SJSA1 (cell line): ENCODE results near the gene CYP3A4. TPM values are rescaled to one million over a fixed set of nuclear protein-coding genes. Genes with fewer than 3 reads are reported as not detected.
"Not testable (repeated sequence)": the region's sequence is repeated elsewhere in the genome, so short reads cannot be mapped to it uniquely, and the experiment has no call there.

Experiments used
- DNase-seq, 2 experiments: peaks; one replicate each; pipeline ENCODE4 v3.0.0-alpha.2; 2015 to 2020; ENCODE audit warnings: low spot score in 2 of 2, low read depth in 1 of 2
- H3K27ac ChIP-seq: fragments of 250-450 bp; sonication (Bioruptor Pico); 2 replicates; pipeline ENCODE4 v1.5.1; 2020; ENCODE audit warnings: mild to moderate bottlenecking, moderate library complexity
- H3K27me3 ChIP-seq: fragments of 250-450 bp; sonication (Bioruptor Pico); replicated peaks from 2 replicates; pipeline ENCODE4 v1.5.1; 2020; ENCODE audit warnings: mild to moderate bottlenecking, moderate library complexity
- H3K36me3 ChIP-seq: fragments of 250-450 bp; sonication (Bioruptor Pico); 2 replicates; pipeline ENCODE4 v1.5.1; 2020; ENCODE audit warnings: mild to moderate bottlenecking
- H3K4me1 ChIP-seq: fragments of 250-450 bp; sonication (Bioruptor Pico); replicated peaks from 2 replicates; pipeline ENCODE4 v1.6.1; 2021; ENCODE audit warnings: mild to moderate bottlenecking
- H3K4me3 ChIP-seq: fragments of 250-450 bp; sonication (Bioruptor Pico); 2 replicates; pipeline ENCODE4 v1.5.1; 2020; ENCODE audit warnings: mild to moderate bottlenecking
- H3K9me3 ChIP-seq: fragments of 250-450 bp; sonication (Bioruptor Pico); replicated peaks from 2 replicates; pipeline ENCODE4 v1.5.1; 2020; ENCODE audit warnings: mild to moderate bottlenecking
- total RNA-seq: library from RNA; depleted of rRNA; stranded (reverse); fragments of >200 nt; shearing (Covaris generic); gene quantifications from 2 replicates; pipeline ENCODE4 v1.2.3, GENCODE V29; 2014

The CYP3A4 gene
- total RNA-seq, 1 experiment from 2014 or later: not detected

GRCh38 chr7:99736667-99737066, 47.3 kb downstream of the CYP3A4 start:
- not testable (repeated sequence) for H3K4me1 ChIP-seq, H3K36me3 ChIP-seq, DNase-seq

GRCh38 chr7:99734987-99735386, 49.0 kb downstream of the CYP3A4 start, which contains the start of gene CYP3A7:
Gene CYP3A7 (minus strand): TSS chr7:99735196. CDS start chr7:99735093, 103 bp downstream.
- Histone ChIP-seq H3K4me3 (no peak within 1 kb of the TSS), H3K9me3 (no peaks in the 10 kb centered on the region), H3K27ac (no peak within 1 kb of the TSS), H3K36me3 (no peaks in the 10 kb centered on the region), H3K27me3 (no peaks in the 10 kb centered on the region), H3K4me1 (no peaks in the 10 kb centered on the region)
- DNase-seq: no peak

More at GRCh38 chr7:99736667-99737066, 47.3 kb downstream of the CYP3A4 start:
- not testable (repeated sequence) for H3K27ac ChIP-seq, H3K27me3 ChIP-seq, H3K4me3 ChIP-seq, H3K9me3 ChIP-seq

- H3K27ac ChIP-seq: no peak overlapping the region
- no peak for DNase-seq
- no peaks in the 10 kb centered on the region for H3K27me3 ChIP-seq
- no peaks in the 10 kb centered on the region for H3K4me1 ChIP-seq
- H3K9me3 ChIP-seq: no peaks in the 10 kb centered on the region
- H3K4me3 ChIP-seq: no peak overlapping the region
- H3K36me3 ChIP-seq: no peaks in the 10 kb centered on the region
Measured at GRCh38 chr7:99733448-99733847, 50.5 kb downstream of the CYP3A4 start.

- Histone ChIP-seq H3K4me1 (no peaks in the 10 kb centered on the region), H3K27me3 (no peaks in the 10 kb centered on the region), H3K4me3 (no peak overlapping the region), H3K9me3 (no peaks in the 10 kb centered on the region), H3K36me3 (no peaks in the 10 kb centered on the region), H3K27ac (no peak overlapping the region)
- no peak for DNase-seq
Measured at GRCh38 chr7:99733003-99733402, 51.0 kb downstream of the CYP3A4 start.

GRCh38 chr7:99731638-99732374, 52.2 kb downstream of the CYP3A4 start:
- Histone ChIP-seq H3K9me3 (no peaks in the 10 kb centered on the region), H3K36me3 (no peaks in the 10 kb centered on the region), H3K4me3 (no peak overlapping the region), H3K4me1 (no peaks in the 10 kb centered on the region), H3K27me3 (no peaks in the 10 kb centered on the region), H3K27ac (no peak overlapping the region)
- no peak for DNase-seq

- no peaks in the 10 kb centered on the region for H3K4me1 ChIP-seq
- H3K27me3 ChIP-seq: no peaks in the 10 kb centered on the region
- no peak overlapping the region for H3K27ac ChIP-seq
- H3K4me3 ChIP-seq: no peak overlapping the region
- no peaks in the 10 kb centered on the region for H3K9me3 ChIP-seq
- no peak for DNase-seq
- H3K36me3 ChIP-seq: no peaks in the 10 kb centered on the region
Measured at GRCh38 chr7:99730992-99731391, 53.0 kb downstream of the CYP3A4 start.

- Histone ChIP-seq H3K4me3 (no peak overlapping the region), H3K27me3 (no peaks in the 10 kb centered on the region), H3K4me1 (no peaks in the 10 kb centered on the region), H3K9me3 (no peaks in the 10 kb centered on the region), H3K36me3 (no peaks in the 10 kb centered on the region), H3K27ac (no peak overlapping the region)
- DNase-seq: no peak
Measured at GRCh38 chr7:99730238-99730810, 53.7 kb downstream of the CYP3A4 start.

DNA sequence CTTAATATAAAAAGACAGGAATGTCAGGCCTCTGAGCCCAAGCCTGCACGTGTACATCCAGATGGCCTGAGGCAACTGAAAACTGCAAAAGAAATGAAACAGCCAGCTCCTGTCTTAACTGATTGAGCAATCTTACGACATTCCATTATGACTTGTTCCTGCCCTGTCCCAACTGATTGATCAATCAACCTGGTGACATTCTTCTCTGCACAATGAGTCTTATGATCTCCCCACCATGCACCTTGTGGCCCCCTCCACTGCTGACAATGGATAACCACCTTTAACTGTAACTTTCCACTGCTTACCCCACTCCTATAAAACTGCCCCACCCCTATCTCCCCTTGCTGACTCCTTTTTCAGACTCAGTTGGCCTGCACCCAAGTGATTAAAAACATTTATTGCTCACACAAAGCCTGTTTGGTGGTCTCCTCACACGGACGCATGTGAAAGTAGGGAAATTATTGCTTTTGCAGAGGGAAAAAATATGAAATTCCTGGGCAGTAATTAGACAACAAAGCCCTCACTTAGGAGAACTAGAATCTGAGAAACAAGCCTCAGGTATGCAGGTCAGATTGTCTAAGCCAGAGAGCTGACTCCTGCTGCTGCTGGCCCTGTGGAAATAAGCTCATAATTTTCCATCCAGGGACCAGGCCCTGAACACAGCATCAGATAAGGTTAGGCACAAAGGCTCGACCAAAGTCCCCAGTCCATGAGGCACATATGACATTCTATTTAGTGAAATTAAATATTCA, 54.3 kb downstream of the CYP3A4 start:
- no peaks in the 10 kb centered on the region for H3K4me1 ChIP-seq
- H3K27me3 ChIP-seq: no peaks in the 10 kb centered on the region
- H3K4me3 ChIP-seq: no peak overlapping the region
- H3K9me3 ChIP-seq: no peaks in the 10 kb centered on the region
- no peaks in the 10 kb centered on the region for H3K36me3 ChIP-seq
- no peak for DNase-seq
- no peak overlapping the region for H3K27ac ChIP-seq

DNA sequence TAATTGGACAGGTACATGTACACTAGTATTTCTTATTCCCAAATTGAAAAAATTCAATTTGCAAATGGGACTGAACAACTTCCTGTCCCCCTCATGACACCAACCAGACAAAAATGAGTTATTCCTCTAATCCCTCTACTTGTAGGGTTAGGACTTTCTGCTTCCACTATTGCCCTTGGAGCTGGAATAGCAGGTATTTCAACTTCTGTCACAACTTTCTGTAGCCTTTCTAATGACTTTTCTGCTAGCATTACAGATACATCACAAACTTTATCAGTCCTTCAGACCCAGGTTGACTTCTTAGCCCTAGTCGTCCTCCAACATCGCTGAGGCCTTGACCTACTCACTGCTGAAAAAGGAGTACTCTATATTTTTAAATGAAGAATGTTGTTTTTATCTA, 55.4 kb downstream of the CYP3A4 start:
- H3K9me3 ChIP-seq: no peaks in the 10 kb centered on the region
- H3K4me3 ChIP-seq: no peak overlapping the region
- no peak for DNase-seq
- H3K27me3 ChIP-seq: no peaks in the 10 kb centered on the region
- H3K36me3 ChIP-seq: no peaks in the 10 kb centered on the region
- no peak overlapping the region for H3K27ac ChIP-seq
- H3K4me1 ChIP-seq: no peaks in the 10 kb centered on the region

- not testable (repeated sequence) for H3K9me3 ChIP-seq, DNase-seq, H3K27ac ChIP-seq, H3K4me1 ChIP-seq, H3K27me3 ChIP-seq, H3K36me3 ChIP-seq, H3K4me3 ChIP-seq
Measured at GRCh38 chr7:99723201-99723600, 60.8 kb downstream of the CYP3A4 start.

GRCh38 chr7:99720800-99721595, 63.0 kb downstream of the CYP3A4 start:
- Histone ChIP-seq H3K36me3 (no peaks in the 10 kb centered on the region), H3K4me3 (no peak overlapping the region), H3K9me3 (no peaks in the 10 kb centered on the region), H3K27me3 (no peaks in the 10 kb centered on the region; the same call in 1 of the 2 replicates), H3K4me1 (no peaks in the 10 kb centered on the region), H3K27ac (no peak overlapping the region)
- no peak for DNase-seq

GRCh38 chr7:99719996-99720769, 63.8 kb downstream of the CYP3A4 start:
- no peak overlapping the region for H3K27ac ChIP-seq
- no peak for DNase-seq
- no peaks in the 10 kb centered on the region for H3K9me3 ChIP-seq
- no peaks in the 10 kb centered on the region; the same call in 1 of the 2 replicates for H3K27me3 ChIP-seq
- no peaks in the 10 kb centered on the region for H3K4me1 ChIP-seq
- H3K36me3 ChIP-seq: no peaks in the 10 kb centered on the region
- H3K4me3 ChIP-seq: no peak overlapping the region

DNA sequence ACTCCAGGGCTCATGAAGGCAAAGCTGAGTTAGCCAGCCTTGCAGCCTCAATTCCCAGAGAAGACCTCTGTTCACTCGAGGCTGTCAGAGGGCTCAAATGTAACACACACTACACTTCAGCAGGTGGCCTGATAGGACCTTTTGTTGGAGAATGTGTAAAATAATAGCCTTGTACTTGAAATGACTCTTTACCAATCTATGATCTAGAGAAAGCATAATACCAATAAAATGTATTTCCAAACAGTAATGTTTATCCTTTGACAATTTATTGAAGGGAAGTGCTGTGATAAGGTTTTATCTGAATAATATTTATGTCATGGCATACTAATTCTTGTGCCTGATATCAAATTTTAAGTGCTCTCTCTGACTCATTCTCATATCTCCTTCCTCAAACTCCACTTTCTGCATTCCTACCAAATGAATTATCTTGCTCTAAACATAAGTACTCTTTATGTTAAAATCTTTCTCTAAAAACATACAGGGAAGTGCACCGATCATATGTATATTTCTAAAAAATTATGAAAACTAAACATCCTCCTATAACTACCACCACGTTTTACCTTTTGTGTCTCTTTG, 69.9 kb downstream of the CYP3A4 start:
- H3K9me3 ChIP-seq: no peaks in the 10 kb centered on the region
- no peak overlapping the region for H3K4me3 ChIP-seq
- no peaks in the 10 kb centered on the region for H3K36me3 ChIP-seq
- H3K27ac ChIP-seq: no peak overlapping the region
- H3K27me3 ChIP-seq: no peaks in the 10 kb centered on the region
- no peak for DNase-seq
- no peaks in the 10 kb centered on the region for H3K4me1 ChIP-seq
